NCI-H82 treated with DMSO at 0.1 percent for 48 hours (cell line): ENCODE data around the gene PPP2R5A.

Experiments used
- DNase-seq: peaks from one replicate; lab custom pipeline; 2025; ENCODE audit not compliant: unreplicated experiment; lab: John Stamatoyannopoulos, UW

PPP2R5A gene

GRCh38 chr1:212401838-212402582 lies 116.8 kb downstream of the PPP2R5A start:
- DNase-seq = no peak

GRCh38 chr1:212402666-212403321 lies 117.6 kb downstream of the PPP2R5A start:
- DNase-seq = no peak

GRCh38 chr1:212410231-212410820 lies 125.1 kb downstream of the PPP2R5A start:
- no peak for DNase-seq
